ENCODE results near the gene PACC1.
A peak's percentile ranks its signal among the peaks of the same experiment; 100 is the strongest.

The PACC1 gene

DNA sequence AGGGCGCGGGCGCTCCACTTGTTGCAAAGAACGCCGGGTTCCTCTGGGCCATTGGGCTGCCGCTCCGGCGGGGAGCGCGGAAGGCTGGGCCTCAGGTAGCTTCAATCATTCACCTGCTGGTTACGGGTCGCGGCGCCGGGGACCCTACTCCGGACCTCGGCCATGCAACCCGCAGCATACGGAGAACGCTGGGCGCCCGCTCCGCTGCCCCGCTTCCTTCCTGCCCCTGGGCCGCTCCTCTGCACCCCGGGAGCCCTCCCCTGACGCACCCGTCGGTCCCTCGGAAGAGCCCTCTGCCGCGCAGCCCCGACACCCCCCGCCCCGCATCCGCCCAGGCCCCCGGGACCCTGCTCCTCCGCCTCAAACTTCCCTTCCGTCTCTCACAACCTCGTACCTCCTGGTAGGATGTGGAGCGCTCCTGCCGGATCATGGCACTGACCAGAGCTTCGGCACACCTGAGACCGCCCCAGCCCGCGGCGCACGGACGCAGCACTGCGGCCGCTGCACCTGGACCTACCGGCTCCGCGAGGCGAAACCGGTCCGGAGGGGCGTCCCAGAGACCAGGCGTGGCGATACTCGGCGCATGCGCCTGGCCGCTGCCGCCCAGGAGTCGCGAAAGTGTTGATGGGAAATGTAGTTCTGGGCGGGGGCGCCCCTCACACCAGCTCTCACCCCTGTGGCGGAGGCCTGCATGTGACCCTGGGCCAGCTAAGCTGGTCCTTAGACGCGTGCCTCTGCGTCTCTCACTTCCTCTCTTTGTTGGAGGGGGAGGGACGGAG, at the start of gene PACC1:
PACC1 (minus strand) TSS at position 559 of the 779 bp plus-strand sequence; CDS start at position 430, 129 bp downstream.
- in situ Hi-C loops (cut with HindIII; ENCODE audit: low sequenced_read_pairs) = no loop called here
- TF ChIP-seq, protein P1, sequence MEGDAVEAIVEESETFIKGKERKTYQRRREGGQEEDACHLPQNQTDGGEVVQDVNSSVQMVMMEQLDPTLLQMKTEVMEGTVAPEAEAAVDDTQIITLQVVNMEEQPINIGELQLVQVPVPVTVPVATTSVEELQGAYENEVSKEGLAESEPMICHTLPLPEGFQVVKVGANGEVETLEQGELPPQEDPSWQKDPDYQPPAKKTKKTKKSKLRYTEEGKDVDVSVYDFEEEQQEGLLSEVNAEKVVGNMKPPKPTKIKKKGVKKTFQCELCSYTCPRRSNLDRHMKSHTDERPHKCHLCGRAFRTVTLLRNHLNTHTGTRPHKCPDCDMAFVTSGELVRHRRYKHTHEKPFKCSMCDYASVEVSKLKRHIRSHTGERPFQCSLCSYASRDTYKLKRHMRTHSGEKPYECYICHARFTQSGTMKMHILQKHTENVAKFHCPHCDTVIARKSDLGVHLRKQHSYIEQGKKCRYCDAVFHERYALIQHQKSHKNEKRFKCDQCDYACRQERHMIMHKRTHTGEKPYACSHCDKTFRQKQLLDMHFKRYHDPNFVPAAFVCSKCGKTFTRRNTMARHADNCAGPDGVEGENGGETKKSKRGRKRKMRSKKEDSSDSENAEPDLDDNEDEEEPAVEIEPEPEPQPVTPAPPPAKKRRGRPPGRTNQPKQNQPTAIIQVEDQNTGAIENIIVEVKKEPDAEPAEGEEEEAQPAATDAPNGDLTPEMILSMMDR (IDR thresholded peaks at IDR 0.05; ENCODE audit: low read depth, low read length, missing control alignments) = no peak
- DNase-seq (ENCODE audit: low read depth) = peak; percentile 43
- H3K4me3 ChIP-seq (ENCODE audit: low read depth, low read length) = peak within 1 kb of the TSS; percentile 63

DNA sequence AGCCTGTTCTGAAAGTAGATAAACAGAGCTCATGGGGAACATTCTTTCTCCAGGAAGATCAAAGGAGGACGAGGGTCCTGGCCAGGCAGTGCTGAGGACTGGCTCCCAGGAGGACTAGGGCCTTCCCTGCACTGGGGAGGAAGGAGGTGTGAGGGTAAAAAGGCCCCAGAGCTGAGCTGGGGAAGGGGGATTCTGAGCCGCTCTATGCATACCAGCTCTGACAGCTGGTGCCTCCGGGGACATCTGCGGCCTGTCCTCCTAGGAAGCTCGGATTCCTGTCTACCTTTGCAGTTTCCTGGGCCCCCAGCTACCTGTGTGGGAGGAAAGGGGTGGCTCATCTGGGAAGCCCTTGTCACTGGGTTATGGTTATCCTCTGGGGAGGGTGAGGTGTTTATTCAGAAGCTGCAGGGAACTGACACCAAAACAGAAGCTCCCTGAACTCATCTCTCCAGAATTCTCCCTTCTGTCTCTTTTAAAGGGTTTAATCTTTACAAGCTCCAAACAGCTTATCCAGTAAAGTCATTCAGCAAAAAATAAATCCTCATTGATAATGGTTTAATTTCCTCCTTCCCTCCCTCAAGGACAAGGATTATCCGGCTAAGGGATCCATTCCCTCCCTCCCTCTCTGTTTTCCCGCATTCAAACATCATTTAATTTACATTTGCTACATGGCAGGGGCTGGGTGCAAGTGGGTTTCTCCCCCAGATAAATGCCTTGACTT, 49.0 kb upstream of the PACC1 start:
- TF ChIP-seq, protein P1 (IDR thresholded peaks at IDR 0.05; ENCODE audit: low read depth, low read length, missing control alignments) = no peak
- in situ Hi-C loops (cut with HindIII; ENCODE audit: low sequenced_read_pairs) = loop anchor here (5.0 kb wide), 1 partner anchor 386 kb away; no protein-coding TSS in a partner anchor
- DNase-seq (ENCODE audit: low read depth) = no peak

DNA sequence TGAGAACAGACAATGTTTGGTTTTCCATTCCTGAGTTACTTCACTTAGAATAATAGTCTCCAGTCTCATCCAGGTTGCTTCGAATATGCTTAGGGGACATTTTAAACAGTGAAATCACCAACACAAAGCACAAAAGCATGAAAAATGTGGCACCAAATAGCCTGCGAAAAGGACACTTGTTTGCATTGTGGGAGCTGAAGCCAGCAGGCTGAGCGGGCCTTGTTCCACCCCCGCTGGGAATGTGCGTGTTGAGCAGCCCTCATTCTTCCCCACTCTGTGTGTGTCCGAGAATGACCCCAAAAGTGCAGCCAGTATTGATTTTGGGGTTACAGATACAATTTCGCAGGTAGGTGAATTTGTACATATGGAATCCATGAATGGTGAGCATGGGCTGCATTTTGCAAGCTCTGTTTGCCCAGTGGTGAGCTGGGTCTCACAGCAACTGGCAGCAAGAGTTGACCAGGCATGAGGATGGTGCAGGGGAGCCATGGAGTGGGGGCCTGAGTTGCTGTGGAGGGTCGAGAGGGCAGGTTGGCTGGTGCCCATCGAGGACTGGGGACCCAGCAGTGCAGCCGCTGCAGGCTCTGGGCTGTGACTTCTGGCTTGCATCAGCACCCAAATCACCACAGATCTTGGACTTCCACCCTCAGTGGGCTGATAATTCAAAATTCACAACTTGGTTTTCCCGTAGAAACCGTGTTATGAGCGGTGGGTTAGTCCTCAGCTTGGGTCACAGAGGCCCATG, 47.4 kb upstream of the PACC1 start:
- DNase-seq (ENCODE audit: low read depth) = no peak
- TF ChIP-seq, protein P1 (IDR thresholded peaks at IDR 0.05; ENCODE audit: low read depth, low read length, missing control alignments) = no peak
- in situ Hi-C loops (cut with HindIII; ENCODE audit: low sequenced_read_pairs) = loop anchor here (5.0 kb wide), 1 partner anchor 385 kb away; no protein-coding TSS in a partner anchor
- no peak overlapping the region for H3K4me3 ChIP-seq (ENCODE audit: low read depth, low read length)

More for the DNA sequence above, 49.0 kb upstream of the PACC1 start:
- no peak overlapping the region for H3K4me3 ChIP-seq (ENCODE audit: low read depth, low read length)

DNA sequence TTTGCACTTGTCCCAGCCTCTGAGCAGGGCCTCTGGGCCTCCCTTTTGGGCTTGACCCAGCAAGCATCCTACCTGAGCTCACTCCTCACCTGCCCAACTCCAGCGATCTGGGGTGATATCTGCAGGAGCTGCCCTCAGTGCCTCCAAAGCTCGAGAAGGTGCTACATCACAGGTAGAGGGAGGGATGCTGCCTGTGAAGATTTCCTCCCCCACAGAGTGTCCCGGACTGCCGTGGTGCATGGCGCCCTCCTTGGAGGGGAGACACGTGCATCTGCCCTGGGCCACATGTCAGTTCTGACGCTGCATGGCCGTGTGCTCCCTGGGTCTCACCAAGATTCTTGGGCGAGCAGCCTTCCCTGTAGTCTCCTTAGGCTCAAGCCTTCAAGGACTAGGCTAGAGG, 45.7 kb upstream of the PACC1 start:
- DNase-seq (ENCODE audit: low read depth) = no peak
- TF ChIP-seq, protein P1 (IDR thresholded peaks at IDR 0.05; ENCODE audit: low read depth, low read length, missing control alignments) = no peak
- in situ Hi-C loops (cut with HindIII; ENCODE audit: low sequenced_read_pairs) = loop anchor here (5.0 kb wide), 1 partner anchor 383 kb away; no protein-coding TSS in a partner anchor
- H3K4me3 ChIP-seq (ENCODE audit: low read depth, low read length) = no peak overlapping the region

DNA sequence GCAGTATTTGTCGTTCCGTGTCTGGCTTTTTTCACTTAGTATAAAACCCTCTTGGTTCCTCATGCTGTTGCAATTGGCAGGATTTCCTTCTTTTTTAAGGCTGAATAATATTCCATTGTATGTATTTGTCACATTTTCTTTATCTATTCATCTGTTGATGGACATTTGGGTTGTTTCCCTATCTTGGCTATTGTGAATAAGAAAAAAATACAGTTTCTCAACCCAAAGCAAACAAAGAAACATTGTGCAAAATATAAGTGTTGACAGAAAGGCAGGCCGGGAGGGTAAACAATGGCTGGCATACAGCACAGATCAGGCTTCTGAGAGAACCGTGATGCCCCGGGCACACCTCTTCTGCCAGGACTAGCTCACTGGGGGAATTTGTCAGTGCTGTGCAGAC, 45.0 kb upstream of the PACC1 start:
- in situ Hi-C loops (cut with HindIII; ENCODE audit: low sequenced_read_pairs) = loop anchor here (5.0 kb wide), 2 partner anchors 97 to 382 kb away; no protein-coding TSS in a partner anchor

More for the DNA sequence above, 45.0 kb upstream of the PACC1 start:
- no peak for DNase-seq (ENCODE audit: low read depth)
- no peak overlapping the region for H3K4me3 ChIP-seq (ENCODE audit: low read depth, low read length)
- TF ChIP-seq, protein P1 (IDR thresholded peaks at IDR 0.05; ENCODE audit: low read depth, low read length, missing control alignments) = no peak
